HG03108 (cell line): Measurements from ENCODE around the gene TRAF2.

ENCODE experiments used
- ATAC-seq: cut with Tn5 transposase; IDR thresholded peaks from one replicate; pipeline ENCODE4 v1.9.1; 2021; ENCODE audit warnings: moderate library complexity; ENCODE audit not compliant: unreplicated experiment

Gene TRAF2

DNA sequence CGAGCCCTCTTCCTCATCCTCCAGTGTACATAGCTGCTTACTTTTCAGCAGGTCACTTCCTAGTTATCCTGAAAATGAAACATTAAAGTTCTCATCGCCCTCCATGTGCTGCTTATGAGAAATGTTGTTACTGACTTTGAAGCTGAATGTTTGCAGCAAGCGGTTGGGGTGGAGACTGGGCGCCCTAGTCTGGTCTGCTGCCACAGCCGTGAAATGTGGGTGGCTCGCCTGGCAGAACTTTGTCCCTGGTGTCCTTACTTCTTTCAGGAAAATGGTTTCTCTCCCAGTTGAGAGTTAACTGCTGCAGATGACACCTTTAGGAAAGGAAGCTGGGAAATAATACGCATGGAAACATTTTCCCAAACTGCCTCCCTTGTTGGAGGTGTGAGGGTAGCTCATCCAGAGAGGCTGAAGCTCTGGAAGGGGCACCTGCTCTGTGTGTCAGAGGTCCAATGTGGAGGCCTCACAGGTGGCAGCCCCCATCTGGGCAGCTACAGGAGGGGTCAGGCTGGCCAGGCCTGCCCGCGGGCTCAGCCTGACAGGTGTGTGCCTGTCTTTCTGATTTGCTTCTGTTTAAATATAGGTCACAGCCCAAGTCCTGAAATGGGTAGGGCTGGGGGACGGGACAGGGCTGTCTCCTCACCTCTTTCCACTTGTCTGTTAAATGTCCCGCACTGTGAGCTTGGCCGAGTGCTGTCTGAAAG, 24.0 kb downstream of the TRAF2 start:
- no peak for ATAC-seq

DNA sequence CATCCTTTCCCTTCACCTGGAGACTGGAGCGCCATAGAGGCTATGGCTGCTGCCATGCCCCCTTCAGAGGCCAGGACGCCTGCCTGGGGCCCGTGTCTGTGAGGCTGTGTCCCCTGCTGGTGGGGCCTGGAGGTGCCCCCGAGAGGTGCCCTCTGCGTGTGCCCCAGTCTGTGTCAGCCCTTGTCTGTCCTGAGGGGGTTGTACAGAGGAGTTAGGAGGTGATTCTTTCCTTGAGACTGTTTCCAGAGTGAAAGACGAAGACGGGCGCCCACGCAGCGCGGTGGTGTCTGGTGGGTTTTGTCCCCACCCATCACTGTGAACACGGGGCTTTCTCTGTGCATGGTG, 24.6 kb downstream of the TRAF2 start:
- ATAC-seq = no peak

DNA sequence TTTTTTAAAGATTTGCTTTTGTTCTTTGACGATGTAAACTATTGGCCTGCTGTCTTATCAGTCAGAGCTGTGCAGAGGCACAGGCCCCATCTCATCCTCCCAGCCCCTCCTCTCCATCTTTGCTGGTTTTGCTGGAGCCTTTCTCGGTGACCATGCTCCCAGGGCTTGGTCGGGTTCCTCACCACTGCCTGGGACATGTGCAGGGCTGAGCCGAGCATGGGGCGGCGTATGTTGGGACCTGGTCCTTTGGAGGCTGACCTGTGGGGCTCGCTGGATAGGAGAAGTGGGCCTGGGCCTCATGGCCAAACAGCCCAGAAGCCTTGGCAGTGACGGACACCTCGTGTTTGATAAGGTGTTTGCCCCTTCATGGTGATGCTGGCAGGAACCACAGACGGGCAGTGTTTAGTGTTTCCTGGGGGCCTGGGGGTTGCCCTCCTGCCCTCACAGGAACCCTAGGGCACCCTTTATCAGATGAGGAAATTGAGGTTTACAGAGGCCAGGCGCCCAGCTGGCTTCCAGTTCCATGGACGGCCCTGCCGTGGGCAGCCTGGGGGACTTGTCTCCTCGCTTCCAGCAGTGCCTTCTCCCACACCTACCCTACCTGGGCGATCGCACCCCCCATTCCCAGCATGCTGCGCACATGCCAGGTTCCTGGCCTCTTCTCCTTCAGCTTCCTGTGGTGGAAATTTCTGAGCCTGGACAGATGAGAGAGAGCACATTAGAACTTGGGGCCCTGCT, 27.6 kb downstream of the TRAF2 start:
- ATAC-seq = no peak

DNA sequence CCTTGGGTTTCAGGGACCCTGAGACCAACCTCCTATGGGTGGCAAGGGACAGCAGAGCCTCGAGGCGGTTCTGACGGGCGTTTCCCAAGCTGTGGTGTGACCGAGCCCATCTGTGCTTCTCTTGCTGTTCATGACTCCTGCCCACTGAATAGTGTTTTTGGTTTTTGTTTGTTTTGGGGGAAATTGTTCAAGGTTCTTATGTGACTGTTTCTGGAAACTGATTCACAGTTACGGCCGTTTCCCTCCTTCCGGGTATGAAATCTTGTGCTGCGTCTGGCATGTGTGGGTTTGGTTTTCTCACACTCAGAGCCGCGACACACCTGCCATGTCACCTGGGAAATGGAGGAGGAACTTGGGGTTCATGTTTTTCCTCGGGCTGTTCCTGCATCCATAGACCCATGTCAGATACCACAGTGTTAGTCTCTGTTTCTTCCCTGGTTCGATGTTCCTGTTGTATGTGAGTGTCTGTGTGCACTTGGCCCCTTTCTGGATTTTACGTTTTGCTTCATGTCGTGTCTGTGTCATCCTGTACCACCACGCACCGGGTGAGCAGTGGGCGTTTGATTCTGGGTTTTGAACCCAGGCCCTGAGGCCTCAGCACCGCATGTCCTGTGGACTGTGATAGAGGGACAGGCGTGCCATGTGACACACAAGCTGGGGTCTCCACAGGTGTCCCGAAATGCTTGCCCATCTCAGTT, 29.5 kb downstream of the TRAF2 start:
- no peak for ATAC-seq

DNA sequence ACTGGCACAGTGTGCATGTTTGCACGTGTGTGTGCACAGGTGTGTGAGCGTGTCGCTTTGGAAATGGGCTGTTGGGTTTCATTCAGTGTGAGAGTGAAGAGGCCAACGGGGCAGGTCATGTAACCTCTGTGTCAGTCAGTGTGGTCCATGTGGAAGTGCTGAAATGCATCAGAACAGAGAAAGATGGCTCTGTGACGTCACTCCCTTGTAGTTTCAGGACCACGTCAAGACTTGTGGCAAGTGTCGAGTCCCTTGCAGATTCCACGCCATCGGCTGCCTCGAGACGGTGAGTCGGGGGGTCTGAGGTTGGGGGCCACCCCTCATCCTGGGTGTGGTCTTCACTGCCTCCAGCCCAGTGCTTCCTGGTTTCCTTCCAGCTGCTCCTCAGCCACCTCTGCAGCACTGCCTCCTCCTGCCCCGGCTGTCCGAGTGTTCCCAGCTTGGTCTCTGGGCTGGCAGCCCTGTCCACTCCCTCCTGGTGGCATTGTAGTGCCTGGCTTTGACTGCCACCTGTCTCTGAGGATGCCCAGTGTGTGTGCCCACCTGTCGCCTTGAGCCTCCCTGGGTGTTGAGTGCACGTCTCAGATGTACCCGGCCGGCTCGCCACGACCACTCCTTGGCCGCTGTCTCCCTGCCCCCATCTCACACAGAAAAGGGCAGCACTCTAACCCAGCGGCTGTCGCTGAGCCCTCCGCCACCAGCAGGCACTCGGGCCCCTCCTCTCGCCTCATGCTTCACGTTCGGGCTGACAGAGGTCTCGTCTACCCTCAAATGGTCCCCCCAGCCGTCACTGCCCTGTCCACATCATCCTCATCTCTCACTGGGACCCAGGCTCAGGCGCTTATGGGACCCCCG, 30.2 kb downstream of the TRAF2 start:
- ATAC-seq = no peak

DNA sequence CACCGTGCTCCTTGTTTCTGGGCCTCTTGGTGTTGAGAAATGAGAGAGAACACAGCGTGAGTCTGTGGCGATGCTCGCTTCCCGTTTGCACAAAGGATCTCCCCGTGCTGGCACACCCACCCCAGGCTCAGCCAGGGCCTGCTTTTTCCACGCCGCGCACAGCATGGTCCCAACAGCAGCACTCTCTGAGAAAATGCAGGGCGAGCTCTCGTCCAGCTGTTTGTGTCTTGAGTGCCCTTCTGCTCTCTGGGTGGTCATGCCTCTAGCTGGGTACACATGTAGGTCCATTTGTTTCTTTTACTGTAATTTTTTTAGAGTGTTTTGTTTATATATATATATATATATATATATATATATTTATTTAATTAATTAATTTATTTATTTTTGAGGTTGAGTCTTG, 31.6 kb downstream of the TRAF2 start:
- no peak for ATAC-seq

DNA sequence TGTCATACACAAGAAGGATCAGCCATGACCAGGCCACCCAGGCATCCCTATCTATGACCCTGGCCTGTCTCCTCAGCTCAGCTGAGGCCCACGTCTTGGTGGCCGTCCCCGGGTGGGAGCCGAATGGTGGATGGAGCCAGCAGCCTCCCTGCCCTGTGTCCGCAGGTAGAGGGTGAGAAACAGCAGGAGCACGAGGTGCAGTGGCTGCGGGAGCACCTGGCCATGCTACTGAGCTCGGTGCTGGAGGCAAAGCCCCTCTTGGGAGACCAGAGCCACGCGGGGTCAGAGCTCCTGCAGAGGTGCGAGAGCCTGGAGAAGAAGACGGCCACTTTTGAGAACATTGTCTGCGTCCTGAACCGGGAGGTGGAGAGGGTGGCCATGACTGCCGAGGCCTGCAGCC, 33.8 kb downstream of the TRAF2 start:
- no peak for ATAC-seq

DNA sequence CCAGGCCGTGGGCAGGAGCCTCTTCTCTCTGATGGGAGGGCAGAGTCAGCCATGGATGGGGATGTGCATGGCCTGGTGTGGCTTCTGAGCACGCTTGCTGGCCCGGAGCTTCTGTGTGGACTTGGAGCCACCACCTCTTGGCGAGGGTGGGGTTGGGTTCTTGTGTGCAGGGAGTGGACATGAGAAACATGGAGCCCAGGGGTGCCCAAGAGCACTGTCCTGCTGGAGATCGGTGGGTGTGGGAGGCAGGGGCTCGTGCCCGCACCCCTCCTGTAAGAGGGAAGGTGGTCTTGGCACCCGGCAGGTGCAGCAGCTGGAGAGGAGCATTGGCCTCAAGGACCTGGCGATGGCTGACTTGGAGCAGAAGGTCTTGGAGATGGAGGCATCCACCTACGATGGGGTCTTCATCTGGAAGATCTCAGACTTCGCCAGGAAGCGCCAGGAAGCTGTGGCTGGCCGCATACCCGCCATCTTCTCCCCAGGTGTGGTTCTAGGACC, 34.5 kb downstream of the TRAF2 start:
- ATAC-seq = no peak

DNA sequence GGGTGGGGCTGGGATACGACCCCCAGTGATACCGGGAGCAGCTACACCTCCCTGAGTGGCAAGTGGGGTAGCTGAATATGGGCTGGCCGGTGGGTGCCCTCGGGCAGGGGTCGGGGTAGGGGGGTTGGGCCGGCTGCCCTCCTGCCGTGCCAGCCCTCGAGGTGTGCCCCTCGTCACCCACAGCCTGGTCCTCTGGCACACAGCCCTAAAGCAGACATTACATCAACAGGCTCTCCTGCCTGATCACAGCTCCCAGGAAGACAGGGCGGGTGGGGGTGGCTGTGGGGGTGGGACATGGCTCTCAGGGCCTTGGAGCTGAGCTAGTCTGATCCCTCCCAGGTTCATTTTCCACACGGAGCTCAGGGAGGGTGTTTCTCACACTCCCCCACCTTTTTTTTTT, 35.0 kb downstream of the TRAF2 start:
- no peak for ATAC-seq

DNA sequence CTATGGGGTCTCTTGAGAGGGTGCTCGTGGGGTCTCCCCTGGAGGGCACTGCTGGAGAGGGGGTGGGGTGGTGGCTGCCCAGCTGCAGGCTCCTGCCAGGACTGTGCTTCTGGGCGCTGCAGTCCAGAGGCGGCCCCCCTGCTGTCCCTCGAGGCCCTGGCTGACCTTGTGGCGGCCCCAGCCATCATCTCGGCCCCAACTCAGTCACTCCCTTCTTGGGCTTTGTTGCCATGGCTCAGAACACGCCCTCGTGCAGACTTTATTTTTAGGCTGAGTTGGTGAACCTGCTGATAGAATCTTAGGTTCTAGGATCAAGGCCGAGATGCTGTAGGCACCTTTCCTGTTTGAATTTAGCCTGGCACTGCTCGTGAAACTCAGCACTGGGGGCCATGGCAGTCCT, 35.4 kb downstream of the TRAF2 start:
- ATAC-seq = no peak

DNA sequence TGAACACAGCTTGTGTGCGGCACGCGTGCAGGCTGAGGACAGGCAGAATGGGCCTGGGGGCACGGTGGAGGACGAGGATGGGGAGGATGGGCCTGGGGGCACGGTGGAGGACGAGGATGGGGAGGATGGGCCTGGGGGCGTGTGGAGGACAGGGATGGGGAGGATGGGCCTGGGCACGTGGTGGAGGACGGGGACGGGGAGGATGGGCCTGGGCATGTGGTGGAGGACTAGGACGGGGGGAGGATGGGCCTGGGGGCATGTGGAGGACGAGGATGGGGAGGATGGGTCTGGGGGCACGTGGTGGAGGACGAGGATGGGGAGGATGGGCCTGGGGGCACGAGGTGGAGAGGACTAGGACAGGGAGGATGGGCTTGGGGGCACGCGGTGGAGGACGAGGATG, 36.2 kb downstream of the TRAF2 start:
- ATAC-seq = no peak

DNA sequence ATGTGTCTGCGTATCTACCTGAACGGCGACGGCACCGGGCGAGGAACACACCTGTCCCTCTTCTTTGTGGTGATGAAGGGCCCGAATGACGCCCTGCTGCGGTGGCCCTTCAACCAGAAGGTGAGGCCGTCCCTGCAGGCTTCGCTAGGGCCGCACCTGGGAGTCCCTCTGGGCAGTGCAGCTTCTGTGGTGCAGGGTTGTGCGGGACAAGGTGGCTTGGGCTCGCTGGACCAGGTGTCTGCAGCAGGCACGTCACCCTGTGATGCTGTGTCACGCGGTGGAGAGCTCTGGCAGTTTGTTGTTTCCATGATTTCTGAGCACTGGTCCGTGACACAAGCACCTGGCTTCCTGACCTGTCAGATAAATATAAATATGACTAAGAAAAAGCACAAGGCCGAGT, 37.6 kb downstream of the TRAF2 start:
- ATAC-seq = no peak

DNA sequence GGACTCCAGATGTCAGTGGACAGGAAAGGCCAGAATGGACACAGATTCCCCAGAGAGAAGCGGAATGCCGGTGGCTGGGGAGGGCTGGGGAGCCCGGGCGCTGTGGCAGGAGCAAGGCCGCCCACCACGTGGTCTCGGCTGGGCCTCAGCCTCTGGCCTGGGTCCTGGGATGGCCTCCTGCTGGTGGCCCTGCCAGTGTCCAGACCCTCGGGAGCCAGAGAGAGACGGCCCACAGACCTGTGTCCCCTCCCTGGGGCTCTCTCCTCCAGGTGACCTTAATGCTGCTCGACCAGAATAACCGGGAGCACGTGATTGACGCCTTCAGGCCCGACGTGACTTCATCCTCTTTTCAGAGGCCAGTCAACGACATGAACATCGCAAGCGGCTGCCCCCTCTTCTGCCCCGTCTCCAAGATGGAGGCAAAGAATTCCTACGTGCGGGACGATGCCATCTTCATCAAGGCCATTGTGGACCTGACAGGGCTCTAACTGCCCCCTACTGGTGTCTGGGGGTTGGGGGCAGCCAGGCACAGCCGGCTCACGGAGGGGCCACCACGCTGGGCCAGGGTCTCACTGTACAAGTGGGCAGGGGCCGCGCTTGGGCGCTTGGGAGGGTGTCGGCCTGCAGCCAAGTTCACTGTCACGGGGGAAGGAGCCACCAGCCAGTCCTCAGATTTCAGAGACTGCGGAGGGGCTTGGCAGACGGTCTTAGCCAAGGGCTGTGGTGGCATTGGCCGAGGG, 39.3 kb downstream of the TRAF2 start:
- ATAC-seq = no peak

DNA sequence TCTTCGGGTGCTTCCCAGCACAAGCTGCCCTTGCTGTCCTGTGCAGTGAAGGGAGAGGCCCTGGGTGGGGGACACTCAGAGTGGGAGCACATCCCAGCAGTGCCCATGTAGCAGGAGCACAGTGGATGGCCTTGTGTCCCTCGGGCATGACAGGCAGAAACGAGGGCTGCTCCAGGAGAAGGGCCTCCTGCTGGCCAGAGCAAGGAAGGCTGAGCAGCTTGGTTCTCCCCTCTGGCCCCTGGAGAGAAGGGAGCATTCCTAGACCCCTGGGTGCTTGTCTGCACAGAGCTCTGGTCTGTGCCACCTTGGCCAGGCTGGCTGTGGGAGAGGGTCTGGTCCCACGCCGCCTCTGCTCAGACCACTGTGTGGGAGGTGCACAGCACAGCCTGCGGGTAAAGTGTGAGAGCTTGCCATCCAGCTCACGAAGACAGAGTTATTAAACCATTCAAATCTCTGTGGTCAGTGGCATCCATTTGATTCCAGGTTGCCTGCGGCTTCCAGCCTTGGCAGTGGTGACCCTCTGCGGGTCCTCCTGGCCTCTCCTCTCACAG, 39.9 kb downstream of the TRAF2 start:
- no peak for ATAC-seq

DNA sequence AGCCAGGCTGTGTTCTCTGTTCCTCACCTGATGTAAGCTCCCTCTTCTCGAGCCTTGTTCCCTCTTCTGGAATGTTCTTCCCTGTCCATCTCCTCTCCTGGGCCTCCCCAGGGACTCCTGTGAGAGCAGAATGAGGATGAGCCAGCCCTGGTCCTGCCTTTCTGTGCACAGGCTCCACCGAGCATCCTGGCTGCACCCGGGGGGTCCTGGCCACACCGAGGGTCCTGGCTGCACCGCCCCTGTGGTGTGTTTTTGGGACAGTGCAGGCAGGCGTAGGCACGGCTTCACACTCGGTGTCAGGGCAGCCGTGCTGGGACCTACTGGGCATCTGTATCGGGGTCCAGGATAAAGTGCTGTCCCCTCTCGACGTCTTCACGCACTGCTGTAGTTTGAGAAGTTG, 40.4 kb downstream of the TRAF2 start:
- ATAC-seq = no peak

DNA sequence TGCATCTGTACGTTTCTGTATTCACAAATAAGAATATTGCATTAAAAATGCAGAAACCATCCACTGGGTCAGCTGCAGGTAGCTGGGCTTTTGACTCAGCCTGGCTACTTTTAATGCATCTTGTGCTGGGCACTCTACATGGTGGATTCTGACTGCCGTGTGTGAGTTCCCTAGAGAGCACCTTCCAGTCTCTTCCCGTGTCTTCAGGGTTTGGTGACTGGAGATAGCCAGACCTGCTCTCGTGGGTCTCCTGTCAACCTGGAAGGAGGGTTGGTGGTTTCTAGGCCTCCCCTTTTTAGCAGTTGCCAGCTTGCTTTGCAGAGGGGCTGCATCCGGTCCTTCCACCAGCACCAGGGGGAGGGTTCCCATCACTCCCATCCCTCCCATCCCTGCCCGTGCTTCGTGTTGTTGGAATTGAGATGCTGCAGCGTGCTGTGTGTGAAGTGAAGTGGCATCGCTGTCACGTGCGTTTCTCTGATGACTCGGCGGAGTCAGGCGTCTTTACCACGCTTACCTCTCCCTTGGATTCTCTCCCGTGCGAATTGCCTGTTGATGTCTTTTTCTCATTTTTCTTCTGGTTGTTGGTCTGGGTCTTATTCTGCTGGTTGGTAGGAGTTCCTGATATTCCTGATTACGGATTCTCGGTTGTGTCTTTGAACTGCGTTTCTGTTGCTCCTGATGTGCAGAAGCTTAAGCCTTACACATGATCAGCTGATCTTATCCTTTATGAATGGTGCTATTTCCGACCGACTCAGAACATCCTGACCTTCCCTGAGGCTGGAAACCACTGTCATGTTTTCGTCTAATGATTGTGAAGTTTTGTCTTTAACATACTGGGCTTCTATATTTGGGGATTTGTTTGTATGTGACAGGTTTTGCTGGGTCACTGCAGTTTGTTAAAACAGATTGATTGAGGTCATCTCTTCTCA, 41.3 kb downstream of the TRAF2 start:
- ATAC-seq = no peak

DNA sequence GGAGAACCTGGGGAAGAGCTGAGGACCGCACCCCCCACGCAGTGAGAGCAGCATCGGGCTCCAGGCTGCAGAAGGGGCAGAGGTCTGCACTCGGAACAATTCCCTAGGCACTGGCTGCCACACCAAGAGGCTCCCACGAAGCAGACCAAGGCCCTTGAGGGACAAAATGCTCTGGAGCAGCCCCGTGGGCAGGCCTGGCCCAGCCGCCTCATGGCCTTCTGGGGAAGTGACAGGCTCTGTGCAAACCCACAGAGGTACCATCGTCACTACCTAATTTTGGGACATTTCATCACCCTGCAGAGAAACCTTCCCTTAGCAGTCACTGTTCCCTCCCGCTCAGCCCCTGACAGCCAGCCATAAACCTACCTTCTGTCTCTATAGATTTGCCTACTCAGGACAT, 42.3 kb downstream of the TRAF2 start:
- ATAC-seq = no peak

DNA sequence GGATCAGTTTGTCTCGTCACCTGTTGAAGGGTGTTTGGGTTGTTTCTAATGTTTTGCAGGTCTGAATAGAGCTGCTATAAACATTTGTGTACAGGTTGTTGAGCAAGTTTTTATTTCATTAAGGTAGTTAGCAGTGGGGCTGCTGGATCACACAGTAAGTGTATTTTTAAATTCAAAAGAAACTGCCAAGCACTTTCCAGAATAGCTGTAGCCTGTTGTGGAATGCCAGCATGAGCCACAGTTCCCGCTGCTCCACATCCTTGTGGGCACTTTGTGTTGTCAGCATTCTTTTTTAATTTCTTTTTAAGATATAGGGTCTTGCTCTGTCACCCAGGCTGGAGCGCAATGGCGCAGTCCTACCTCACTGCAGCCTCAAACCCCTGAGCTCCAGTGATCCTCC, 43.7 kb downstream of the TRAF2 start:
- ATAC-seq = no peak

DNA sequence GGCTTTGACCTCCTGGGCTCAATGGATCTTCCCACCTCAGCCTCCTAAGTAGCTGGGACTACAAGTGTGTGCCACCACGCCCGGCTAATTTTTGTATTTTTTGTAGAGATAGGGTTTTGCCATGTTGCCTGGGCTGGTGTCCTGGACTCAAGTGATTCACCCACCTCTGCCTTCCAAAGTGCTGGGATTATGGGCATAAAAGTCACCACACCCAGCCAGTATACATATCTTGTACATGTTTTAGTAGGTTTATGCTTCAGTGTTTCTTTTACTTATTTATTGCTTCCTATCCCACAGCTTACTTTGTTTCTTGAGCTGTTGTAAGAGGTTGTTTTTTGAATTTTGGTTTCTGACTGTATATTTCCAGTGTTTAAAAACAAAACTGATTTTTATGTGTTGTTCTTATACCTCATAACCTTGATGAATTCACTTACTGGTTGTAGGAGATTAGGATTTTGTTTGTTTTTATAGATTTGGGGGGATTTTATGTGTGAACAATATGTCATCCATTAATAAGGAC, 45.4 kb downstream of the TRAF2 start:
- ATAC-seq = no peak
